Liver (tissue), 3 donors: Measurements from ENCODE around the gene MYO7B.

Experiments used
- ATF3 ChIP-seq: IDR thresholded peaks from 2 replicates; pipeline ENCODE4 v1.6.1; 2016; ENCODE audit warnings: antibody characterized with exemption
- RAD21 ChIP-seq, 2 donors: IDR thresholded peaks; 2 replicates each; pipeline ENCODE4 v1.6.1; 2016; ENCODE audit warnings: antibody characterized with exemption in 2 of 2, mild to moderate bottlenecking in 2 of 2
- TF ChIP-seq, protein P1 (sequence below): fragments of 150-350 bp; IDR thresholded peaks from 2 replicates; pipeline ENCODE4 v1.5.1; 2017; ENCODE audit warnings: improper control_type of control experiment, low read depth, low read length; ENCODE audit not compliant: missing input control
- TF ChIP-seq, protein P2 (sequence below): IDR thresholded peaks from 2 replicates; pipeline ENCODE4 v1.6.1; 2016; ENCODE audit warnings: antibody characterized with exemption
- donor health status: healthy.
- donor health status: healthy.

- TF ChIP-seq, protein P1, sequence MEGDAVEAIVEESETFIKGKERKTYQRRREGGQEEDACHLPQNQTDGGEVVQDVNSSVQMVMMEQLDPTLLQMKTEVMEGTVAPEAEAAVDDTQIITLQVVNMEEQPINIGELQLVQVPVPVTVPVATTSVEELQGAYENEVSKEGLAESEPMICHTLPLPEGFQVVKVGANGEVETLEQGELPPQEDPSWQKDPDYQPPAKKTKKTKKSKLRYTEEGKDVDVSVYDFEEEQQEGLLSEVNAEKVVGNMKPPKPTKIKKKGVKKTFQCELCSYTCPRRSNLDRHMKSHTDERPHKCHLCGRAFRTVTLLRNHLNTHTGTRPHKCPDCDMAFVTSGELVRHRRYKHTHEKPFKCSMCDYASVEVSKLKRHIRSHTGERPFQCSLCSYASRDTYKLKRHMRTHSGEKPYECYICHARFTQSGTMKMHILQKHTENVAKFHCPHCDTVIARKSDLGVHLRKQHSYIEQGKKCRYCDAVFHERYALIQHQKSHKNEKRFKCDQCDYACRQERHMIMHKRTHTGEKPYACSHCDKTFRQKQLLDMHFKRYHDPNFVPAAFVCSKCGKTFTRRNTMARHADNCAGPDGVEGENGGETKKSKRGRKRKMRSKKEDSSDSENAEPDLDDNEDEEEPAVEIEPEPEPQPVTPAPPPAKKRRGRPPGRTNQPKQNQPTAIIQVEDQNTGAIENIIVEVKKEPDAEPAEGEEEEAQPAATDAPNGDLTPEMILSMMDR: no peak
- TF ChIP-seq RAD21 (IDR thresholded peaks at IDR 0.05) (no peak), ATF3 (no peak)
- TF ChIP-seq, protein P2, sequence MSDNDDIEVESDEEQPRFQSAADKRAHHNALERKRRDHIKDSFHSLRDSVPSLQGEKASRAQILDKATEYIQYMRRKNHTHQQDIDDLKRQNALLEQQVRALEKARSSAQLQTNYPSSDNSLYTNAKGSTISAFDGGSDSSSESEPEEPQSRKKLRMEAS: no peak
Observed at GRCh38 chr2:127564429-127565260, 29.2 kb downstream of the MYO7B start.
